ENCODE data around the gene UCN. TPM values are rescaled to one million over a fixed set of nuclear protein-coding genes. Genes with fewer than 3 reads are reported as not detected.

Gene UCN
- total RNA-seq, 1 experiment from 2014 or later: 12.6 TPM

GRCh38 chr2:27262379-27263286 lies 45.6 kb downstream of the UCN start, which contains the start of gene SLC30A3:
Gene SLC30A3, minus strand, starts transcription at chr2:27263047. Its CDS starts 141 bp downstream, at chr2:27262906.
- peak; percentile 54 for DNase-seq (ENCODE audit: low read depth)

DNA sequence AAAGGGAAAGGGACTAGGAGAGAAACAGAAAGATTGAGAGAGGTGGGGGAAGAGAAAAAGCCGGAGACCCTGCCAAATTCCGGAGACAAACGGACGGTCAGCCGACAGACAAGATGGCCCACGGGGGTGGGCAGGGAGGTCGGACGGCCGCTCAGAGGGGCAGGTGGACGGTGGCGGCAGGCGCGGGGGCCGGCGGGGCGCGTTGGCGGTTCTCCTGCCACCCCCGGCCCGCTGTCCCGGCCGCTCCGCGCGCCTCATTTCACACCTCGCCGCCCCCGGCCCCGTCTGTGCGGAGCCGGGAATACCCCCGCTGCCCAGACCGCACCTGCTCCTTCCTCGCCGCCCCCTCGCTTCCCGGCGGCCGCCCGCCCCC lies 46.3 kb downstream of the UCN start:
- no peak for DNase-seq (ENCODE audit: low read depth)

- peak; percentile 26 for DNase-seq (ENCODE audit: low read depth)
These were observed 46.9 kb downstream of the UCN start for GRCh38 chr2:27261241-27261925.

- no peak for DNase-seq (ENCODE audit: low read depth)
These were observed 50.2 kb downstream of the UCN start for GRCh38 chr2:27258051-27258450.

Other genes with a start within 250 kb of the UCN start
- gene OST4, start 236.8 kb downstream of the UCN start, total RNA-seq (2014; rRNA removed; shearing (Covaris generic)): 249 and 313 TPM in 2 replicates
- 0.45 and 1.1 TPM in 2 replicates for gene EMILIN1, start 229.8 kb downstream of the UCN start, total RNA-seq (2014; rRNA removed; shearing (Covaris generic))
- 5.7 and 5.9 TPM in 2 replicates for gene KHK, start 221.7 kb downstream of the UCN start, total RNA-seq (2014; rRNA removed; shearing (Covaris generic))
- gene CGREF1, start 189.3 kb downstream of the UCN start, total RNA-seq (2014; rRNA removed; shearing (Covaris generic)): 0.13 and 0.26 TPM in 2 replicates
- gene ABHD1, start 184.6 kb downstream of the UCN start, total RNA-seq (2014; rRNA removed; shearing (Covaris generic)): not detected in 2 replicates
- gene PREB, start 173.8 kb downstream of the UCN start, total RNA-seq (2014; rRNA removed; shearing (Covaris generic)): 66.4 and 75.8 TPM in 2 replicates
- not detected in 2 replicates for gene PRR30, start 169.0 kb downstream of the UCN start, total RNA-seq (2014; rRNA removed; shearing (Covaris generic))
- not detected in 2 replicates for gene TCF23, start 159.4 kb downstream of the UCN start, total RNA-seq (2014; rRNA removed; shearing (Covaris generic))
- 124 and 132 TPM in 2 replicates for gene ATRAID, start 96.4 kb downstream of the UCN start, total RNA-seq (2014; rRNA removed; shearing (Covaris generic))
- 77.9 and 82.0 TPM in 2 replicates for gene SLC5A6, start 96.2 kb downstream of the UCN start, total RNA-seq (2014; rRNA removed; shearing (Covaris generic))
- gene CAD, start 91.1 kb downstream of the UCN start, total RNA-seq (2014; rRNA removed; shearing (Covaris generic)): 52.9 and 54.0 TPM in 2 replicates
- 5.0 and 13.5 TPM in 2 replicates for gene SLC30A3, start 45.4 kb downstream of the UCN start, total RNA-seq (2014; rRNA removed; shearing (Covaris generic))
- gene DNAJC5G, start 33.0 kb downstream of the UCN start, total RNA-seq (2014; rRNA removed; shearing (Covaris generic)): not detected in 2 replicates
- gene TRIM54, start 26.0 kb downstream of the UCN start, total RNA-seq (2014; rRNA removed; shearing (Covaris generic)): 0.13 and 1.2 TPM in 2 replicates
- gene MPV17, start 14.7 kb upstream of the UCN start, total RNA-seq (2014; rRNA removed; shearing (Covaris generic)): 80.7 and 81.5 TPM in 2 replicates
- gene GTF3C2, start 48.3 kb upstream of the UCN start, total RNA-seq (2014; rRNA removed; shearing (Covaris generic)): 52.9 and 72.5 TPM in 2 replicates
- gene EIF2B4, start 61.9 kb upstream of the UCN start, total RNA-seq (2014; rRNA removed; shearing (Covaris generic)): 29.8 and 42.1 TPM in 2 replicates
- gene SNX17, start 62.2 kb upstream of the UCN start, total RNA-seq (2014; rRNA removed; shearing (Covaris generic)): 122 and 140 TPM in 2 replicates
- gene ZNF513, start 72.3 kb upstream of the UCN start, total RNA-seq (2014; rRNA removed; shearing (Covaris generic)): 2.4 and 3.1 TPM in 2 replicates
- gene PPM1G, start 101.1 kb upstream of the UCN start, total RNA-seq (2014; rRNA removed; shearing (Covaris generic)): 208 and 219 TPM in 2 replicates
- gene NRBP1, start 120.2 kb upstream of the UCN start, total RNA-seq (2014; rRNA removed; shearing (Covaris generic)): 55.7 and 64.2 TPM in 2 replicates
- 0.34 and 0.50 TPM in 2 replicates for gene KRTCAP3, start 133.9 kb upstream of the UCN start, total RNA-seq (2014; rRNA removed; shearing (Covaris generic))
- 9.1 and 10.5 TPM in 2 replicates for gene IFT172, start 181.3 kb upstream of the UCN start, total RNA-seq (2014; rRNA removed; shearing (Covaris generic))
- 0.88 and 1.2 TPM in 2 replicates for gene FNDC4, start 186.8 kb upstream of the UCN start, total RNA-seq (2014; rRNA removed; shearing (Covaris generic))
- gene GCKR, start 188.4 kb upstream of the UCN start, total RNA-seq (2014; rRNA removed; shearing (Covaris generic)): not detected in 2 replicates